ENCODE results near the gene ZFP36L2. TPM values are rescaled to one million over a fixed set of nuclear protein-coding genes. Genes with fewer than 3 reads are reported as not detected.

Gene ZFP36L2
- total RNA-seq, 1 experiment from 2014 or later = 105 TPM

GRCh38 chr2:43258547-43259156 lies 32.2 kb upstream of the ZFP36L2 start:
- no peak overlapping the region for H3K4ac ChIP-seq (ENCODE audit: low read depth, low read length)
- H4K20me1 ChIP-seq (ENCODE audit: control insufficient read depth, insufficient read depth, insufficient read length) = no peaks in the 10 kb centered on the region
- H3K4me3 Mint-ChIP-seq = no peak overlapping the region
- H2BK15ac ChIP-seq (ENCODE audit: low read depth, low read length) = no peak overlapping the region
- H3K23ac ChIP-seq (ENCODE audit: insufficient read length, low read depth, low read length) = no peak overlapping the region
- H3K23me2 ChIP-seq (ENCODE audit: insufficient read length, low read depth, low read length, poor library complexity, severe bottlenecking) = no peaks in the 10 kb centered on the region
- H3K4me1 ChIP-seq (ENCODE audit: insufficient read depth, low read length) = no peaks in the 10 kb centered on the region
- H3K36me3 Mint-ChIP-seq (ENCODE audit: insufficient read depth in 1 of 3, low read depth in 3 of 3) = no peaks in the 10 kb centered on the region; a peak in 2 of 7 replicates
- H4K8ac ChIP-seq (replicated peaks; ENCODE audit: insufficient read length, low read depth, low read length) = no peak overlapping the region
- no peaks in the 10 kb centered on the region for H3K27me3 Mint-ChIP-seq (ENCODE audit: low read depth)
- no peak overlapping the region for H3K4me2 ChIP-seq (ENCODE audit: insufficient read depth, insufficient read length, low read length)
- H2BK12ac ChIP-seq (ENCODE audit: insufficient read length, low read depth, low read length) = no peak overlapping the region
- H3K14ac ChIP-seq (ENCODE audit: insufficient read depth, low read length) = no peak overlapping the region
- no peak overlapping the region for H2BK5ac ChIP-seq (ENCODE audit: insufficient read length, low read length)
- no peak overlapping the region for H2BK20ac ChIP-seq (ENCODE audit: low read depth, low read length, poor library complexity, severe bottlenecking)
- H3K27me3 ChIP-seq (ENCODE audit: insufficient read depth, low read length) = no peaks in the 10 kb centered on the region
- no peak overlapping the region for H2BK120ac ChIP-seq (ENCODE audit: low read depth, low read length, poor library complexity, severe bottlenecking)
- no peak for TF ChIP-seq CTCF (conservative IDR thresholded peaks at IDR 0.05)
- no peak overlapping the region for H3K18ac ChIP-seq (ENCODE audit: insufficient read length, low read depth, low read length)
- H3K27ac ChIP-seq (ENCODE audit: insufficient read length, low read depth, low read length) = no peak overlapping the region
- H3K79me2 ChIP-seq (ENCODE audit: insufficient read depth, low read length) = no peaks in the 10 kb centered on the region
- no peak overlapping the region for H3K56ac ChIP-seq (ENCODE audit: insufficient read length, low read depth, low read length)
- no peak overlapping the region for H3T11ph ChIP-seq (ENCODE audit: low read length)
- no peak overlapping the region for H2AFZ ChIP-seq (ENCODE audit: low read length)
- no CpG with 5 or more reads among the region's 2 CpGs for WGBS (ENCODE audit: extremely low coverage, insufficient read length, low lambda C conversion rate)
- peaks cover 4 to 5% of the 10 kb centered on the region in 2 experiments; a peak in 3 of 4 replicates for H3K4me1 Mint-ChIP-seq
- no peak overlapping the region for H4K5ac ChIP-seq (ENCODE audit: insufficient read length, low read depth, low read length)
- H3K27ac Mint-ChIP-seq = no peak overlapping the region
- no peaks in the 10 kb centered on the region for H3K9me3 Mint-ChIP-seq
- H4K91ac ChIP-seq (ENCODE audit: insufficient read length, low read depth, low read length) = no peak overlapping the region
- DNase-seq = no peak
- H3K9ac ChIP-seq (ENCODE audit: extremely low read depth, insufficient read length, low read length) = no peak overlapping the region
- H2AK5ac ChIP-seq (ENCODE audit: insufficient read length, low read length) = no peak overlapping the region
- H3K79me1 ChIP-seq (ENCODE audit: insufficient read depth, low read depth, low read length, poor library complexity, severe bottlenecking) = no peaks in the 10 kb centered on the region
- H3K9me3 ChIP-seq (ENCODE audit: control insufficient read depth, low read depth, low read length) = no peaks in the 10 kb centered on the region
